NB4 (cell line): ENCODE data around the gene DGCR8.

Source experiments
- POLR2A ChIP-seq: IDR thresholded peaks from 2 replicates; pipeline ENCODE4 v1.6.1; 2011; ENCODE audit warnings: mild to moderate bottlenecking; ENCODE audit not compliant: insufficient read length; ENCODE audit errors: extremely low read depth
- TF ChIP-seq, protein P1 (sequence below): IDR thresholded peaks from one replicate; pipeline ENCODE4 v1.5.1; 2012; ENCODE audit warnings: low read depth, low read length
- TF ChIP-seq, protein P2 (sequence below): IDR thresholded peaks from 2 replicates; pipeline ENCODE4 v1.6.1; 2011; ENCODE audit warnings: low read depth, low read length

DNA sequence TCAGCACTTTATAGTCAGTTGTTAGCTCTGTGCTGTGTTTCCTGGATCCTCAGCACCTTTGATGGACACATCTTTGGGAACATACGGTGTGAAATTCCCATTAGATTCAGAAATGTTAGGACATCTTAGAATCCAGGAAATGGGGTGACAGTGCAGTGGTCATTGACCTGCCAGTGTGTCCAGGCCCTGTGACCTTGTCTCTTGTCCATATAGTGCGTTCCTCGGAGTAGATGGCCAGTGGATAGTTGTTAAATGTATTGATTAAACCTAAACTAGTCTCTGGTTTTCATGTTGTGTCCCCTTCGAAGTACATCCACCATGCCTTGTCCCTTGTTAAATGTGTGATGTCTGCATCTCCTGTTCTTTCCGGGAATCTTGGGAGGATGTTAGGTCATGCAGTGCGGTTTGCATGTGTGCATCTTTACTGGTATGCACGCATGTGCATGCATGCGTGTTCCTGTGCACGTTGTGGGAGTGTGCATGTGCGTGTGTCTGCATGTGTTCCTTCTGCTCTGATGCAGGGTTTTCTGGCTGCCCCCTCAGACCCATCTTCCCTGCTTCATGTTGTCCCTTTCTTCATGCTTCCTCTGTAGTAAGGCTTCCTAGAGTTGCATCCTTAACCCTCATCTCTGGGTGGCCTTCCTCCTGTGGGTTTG is 4.0 kb downstream of the DGCR8 start:
- TF ChIP-seq POLR2A = no peak
- TF ChIP-seq, protein P1, sequence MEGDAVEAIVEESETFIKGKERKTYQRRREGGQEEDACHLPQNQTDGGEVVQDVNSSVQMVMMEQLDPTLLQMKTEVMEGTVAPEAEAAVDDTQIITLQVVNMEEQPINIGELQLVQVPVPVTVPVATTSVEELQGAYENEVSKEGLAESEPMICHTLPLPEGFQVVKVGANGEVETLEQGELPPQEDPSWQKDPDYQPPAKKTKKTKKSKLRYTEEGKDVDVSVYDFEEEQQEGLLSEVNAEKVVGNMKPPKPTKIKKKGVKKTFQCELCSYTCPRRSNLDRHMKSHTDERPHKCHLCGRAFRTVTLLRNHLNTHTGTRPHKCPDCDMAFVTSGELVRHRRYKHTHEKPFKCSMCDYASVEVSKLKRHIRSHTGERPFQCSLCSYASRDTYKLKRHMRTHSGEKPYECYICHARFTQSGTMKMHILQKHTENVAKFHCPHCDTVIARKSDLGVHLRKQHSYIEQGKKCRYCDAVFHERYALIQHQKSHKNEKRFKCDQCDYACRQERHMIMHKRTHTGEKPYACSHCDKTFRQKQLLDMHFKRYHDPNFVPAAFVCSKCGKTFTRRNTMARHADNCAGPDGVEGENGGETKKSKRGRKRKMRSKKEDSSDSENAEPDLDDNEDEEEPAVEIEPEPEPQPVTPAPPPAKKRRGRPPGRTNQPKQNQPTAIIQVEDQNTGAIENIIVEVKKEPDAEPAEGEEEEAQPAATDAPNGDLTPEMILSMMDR = no peak
- TF ChIP-seq, protein P2, sequence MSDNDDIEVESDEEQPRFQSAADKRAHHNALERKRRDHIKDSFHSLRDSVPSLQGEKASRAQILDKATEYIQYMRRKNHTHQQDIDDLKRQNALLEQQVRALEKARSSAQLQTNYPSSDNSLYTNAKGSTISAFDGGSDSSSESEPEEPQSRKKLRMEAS = no peak
